ENCODE data around the gene ACSM2A.
"Not testable (repeated sequence)": the region's sequence is repeated elsewhere in the genome, so short reads cannot be mapped to it uniquely, and the experiment has no call there.

The ACSM2A gene

DNA sequence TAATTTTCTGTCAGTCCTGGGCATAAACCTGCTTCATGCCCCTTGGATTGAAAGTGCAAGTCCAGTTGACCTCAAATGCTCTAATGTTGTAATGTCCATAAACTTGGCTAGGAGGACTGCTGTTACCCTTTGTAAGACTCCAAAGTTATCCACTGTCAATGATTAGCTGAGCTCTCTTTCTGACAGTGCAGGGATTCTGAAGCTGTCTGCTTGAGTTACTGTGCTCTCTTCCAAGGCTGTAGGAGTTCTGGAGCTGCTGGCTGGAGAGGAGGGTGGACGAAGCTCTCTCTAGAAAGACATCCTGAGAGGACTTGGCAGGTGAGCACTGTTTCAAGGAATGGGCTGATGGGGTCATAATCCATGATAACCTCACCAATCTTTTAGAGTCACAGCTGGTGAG, at the start of gene ACSM2A:
TSS of gene ACSM2A (plus strand) at position 158 of the 400 bp plus-strand sequence. CDS start 8,594 bp downstream, outside the sequence.
- not testable (repeated sequence) for DNase-seq

DNA sequence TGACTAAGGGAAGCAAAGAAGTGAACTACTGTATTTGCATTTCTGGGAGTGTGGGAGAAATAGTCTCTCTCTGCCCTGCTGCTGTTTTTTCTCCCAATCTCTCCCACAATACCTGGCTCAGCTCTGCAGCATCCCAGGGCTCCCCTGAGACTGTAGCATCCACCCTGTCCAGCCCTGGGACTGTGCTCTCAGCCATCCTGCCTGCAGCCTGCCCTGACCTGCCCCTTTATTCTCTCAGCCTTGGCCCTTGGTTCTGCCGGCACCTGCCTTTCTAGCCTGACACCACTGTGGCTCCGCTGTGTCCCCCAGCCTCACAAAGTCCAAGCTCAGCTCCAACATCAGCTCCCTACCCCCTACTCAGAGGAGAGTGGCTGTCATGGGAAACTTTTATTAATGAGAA, 48.7 kb upstream of the ACSM2A start:
- DNase-seq: no peak

DNA sequence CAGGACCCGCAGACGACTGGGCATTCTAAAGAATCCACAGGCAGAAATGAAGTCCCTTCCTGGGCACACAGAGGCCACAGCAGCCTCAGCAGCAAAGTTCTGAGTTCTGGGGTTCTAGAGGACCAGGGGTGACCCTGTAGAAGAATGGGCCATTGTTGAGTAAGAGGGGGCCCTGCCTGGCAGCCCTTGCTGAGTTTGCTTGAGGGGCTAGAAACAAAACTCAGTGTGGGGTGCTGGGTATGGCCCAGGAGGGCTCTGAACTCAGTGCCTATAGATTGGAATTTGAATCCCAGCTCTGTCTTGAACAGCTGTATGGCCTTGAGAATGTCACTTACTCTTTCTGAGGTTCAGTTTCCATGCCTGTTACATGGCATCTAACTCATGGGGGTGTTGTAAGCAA, 46.7 kb upstream of the ACSM2A start, which contains the start of gene PDILT:
TSS of gene PDILT (minus strand) at position 101 of the 400 bp plus-strand sequence. CDS start 5,437 bp downstream, outside the sequence.
- DNase-seq: no peak

GRCh38 chr16:20409398-20410120, 41.8 kb upstream of the ACSM2A start, which contains the start of gene ACSM5:
Gene ACSM5, plus strand, starts transcription at chr16:20409534. Its CDS starts 1,951 bp downstream, at chr16:20411485.
- DNase-seq: no peak

DNA sequence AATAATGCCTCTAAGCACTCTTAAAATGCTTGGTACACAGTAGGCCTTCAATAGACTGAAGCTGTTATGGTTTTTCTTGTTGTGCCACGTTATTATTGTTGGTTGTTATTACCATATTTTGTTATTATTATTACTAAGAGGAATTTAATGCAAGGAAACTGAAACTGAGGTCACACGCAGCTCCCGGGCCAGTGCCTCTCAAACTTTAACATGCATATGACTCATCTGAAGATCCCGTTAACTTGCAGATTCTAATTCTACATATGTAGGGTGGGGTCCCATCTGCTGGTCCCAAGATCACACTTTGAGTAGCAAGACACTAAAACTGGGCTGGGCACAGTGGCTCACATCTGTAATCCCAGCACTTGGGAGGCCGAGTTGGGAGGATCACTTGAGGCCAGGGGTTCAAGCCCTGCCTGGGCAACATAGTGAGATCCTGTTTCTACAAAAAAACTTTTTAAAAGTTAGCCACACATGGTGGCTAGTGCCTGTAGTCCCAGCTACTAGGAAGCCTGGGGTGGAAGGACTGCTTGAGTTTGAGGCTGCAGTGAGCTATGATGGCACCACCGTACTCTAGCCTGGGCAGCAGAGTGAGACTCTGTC, 41.1 kb upstream of the ACSM2A start:
- DNase-seq: peak in 1 of 2 donors; percentile 7

DNA sequence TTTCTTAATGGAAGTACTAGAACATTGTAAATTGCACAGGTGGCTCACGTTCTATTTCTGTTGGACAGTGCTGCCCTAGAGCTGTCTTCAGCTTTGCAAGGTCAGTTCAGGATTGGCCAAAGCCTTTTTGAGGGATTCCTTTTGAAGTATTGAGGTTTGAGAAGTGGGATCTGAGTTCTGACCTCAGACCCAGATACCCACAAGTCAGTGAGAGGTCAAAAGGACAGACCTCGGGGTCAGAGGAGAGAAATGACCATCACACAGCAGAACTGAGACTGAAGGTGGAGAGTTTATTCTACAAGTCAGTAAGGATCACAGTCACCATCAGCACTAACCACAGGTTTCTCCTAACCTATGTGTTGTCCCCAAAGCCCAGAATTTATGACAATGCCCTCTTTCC, 40.3 kb upstream of the ACSM2A start:
- no peak for DNase-seq

- DNase-seq: no peak
Measured at GRCh38 chr16:20415541-20415940, 35.8 kb upstream of the ACSM2A start.

- not testable (repeated sequence) for DNase-seq
Measured at GRCh38 chr16:20419093-20419492, 32.2 kb upstream of the ACSM2A start.

DNA sequence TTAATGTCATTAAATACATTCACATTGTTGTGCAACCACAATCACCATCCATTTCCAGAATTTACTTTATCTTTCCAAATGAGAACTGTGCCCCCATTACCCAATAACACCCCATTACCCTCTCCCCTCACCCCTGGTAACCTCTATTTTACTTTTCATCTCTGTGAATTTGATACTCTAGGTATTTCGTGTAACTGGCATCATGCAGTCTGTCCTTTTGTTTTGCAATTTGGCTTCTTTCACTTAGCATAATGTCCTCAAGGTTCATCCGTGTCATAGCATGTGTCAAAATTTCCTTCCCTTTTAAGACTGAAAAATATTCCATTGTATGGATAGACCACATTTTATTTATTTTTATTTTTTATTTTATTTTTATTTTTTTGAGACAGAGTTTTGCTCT, 29.6 kb upstream of the ACSM2A start:
- DNase-seq: not testable (repeated sequence)

GRCh38 chr16:20423772-20424128, 27.6 kb upstream of the ACSM2A start:
- DNase-seq: not testable (repeated sequence)

DNA sequence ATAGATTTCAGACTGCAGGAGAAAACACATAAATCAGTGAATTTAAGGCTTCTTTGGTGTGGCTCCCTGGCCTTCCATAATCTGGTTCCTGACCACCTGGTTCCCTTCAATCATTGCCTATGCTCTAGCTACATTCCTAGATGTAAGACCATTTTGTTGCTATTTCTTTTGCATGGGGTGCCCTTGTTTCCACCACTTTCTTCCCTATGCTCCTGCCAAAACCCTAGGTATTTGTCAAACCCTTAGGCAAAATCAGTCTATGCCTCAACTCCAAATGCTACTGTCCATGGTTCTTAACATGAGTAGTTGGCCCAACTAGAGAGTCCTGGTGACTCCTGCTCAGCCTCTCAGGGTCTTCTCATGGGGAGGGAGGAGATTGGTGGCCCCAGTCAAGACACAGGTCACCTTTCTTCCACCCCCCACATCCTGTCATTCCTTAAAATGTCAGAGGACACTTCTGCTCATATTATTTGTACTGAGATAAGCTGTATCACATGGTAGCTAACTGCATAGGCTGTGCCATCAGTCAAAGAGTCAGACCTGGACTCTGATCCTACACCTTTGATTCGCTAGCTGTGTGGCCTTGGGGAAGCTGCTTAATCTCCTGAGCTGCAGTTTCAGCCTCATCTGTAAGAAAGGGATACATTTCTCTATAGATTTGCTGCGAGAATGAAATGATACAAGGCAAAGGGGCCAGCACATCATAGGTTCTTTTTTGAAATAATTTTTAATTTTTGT, 27.0 kb upstream of the ACSM2A start:
- no peak for DNase-seq

- DNase-seq: not testable (repeated sequence)
Measured at GRCh38 chr16:20427401-20427797, 23.9 kb upstream of the ACSM2A start.

- not testable (repeated sequence) for DNase-seq
Measured at GRCh38 chr16:20429499-20429898, 21.8 kb upstream of the ACSM2A start.

DNA sequence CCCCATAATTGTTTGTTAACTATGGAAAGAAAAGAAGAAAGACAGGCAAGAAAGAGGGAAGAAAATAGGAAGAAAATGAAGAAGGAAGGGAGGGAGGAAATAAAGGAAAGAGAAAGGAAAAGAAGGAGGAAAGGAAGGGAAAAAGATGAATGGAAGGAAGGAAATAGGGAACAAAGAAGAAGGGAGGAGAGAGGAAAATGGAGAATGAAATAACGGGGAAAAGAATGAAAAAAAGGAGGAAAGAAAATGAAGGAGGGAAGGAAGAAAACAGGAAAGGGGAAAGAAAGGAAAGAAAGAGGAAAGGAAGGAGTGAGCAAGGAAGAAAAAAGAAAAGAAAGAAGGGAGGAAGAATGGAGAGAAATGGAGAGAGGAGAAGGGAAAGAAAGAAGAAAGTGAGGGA, 20.8 kb upstream of the ACSM2A start:
- DNase-seq: not testable (repeated sequence)

DNA sequence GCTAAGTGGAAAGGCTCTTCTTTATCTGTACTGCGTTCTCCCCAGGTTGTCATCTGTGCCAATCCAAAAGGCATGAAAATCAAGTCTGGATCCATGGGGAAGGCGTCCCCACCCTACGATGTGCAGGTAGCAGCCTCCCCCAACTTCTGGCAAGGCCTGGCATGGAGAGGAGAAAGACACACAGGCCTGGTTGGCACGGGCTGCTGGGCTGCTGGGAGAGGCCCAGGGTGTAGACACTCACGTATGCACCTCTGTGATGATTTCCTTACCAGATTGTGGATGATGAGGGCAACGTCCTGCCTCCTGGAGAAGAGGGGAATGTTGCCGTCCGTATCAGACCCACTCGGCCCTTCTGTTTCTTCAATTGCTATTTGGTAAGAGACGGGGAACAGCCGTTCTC, 20.4 kb upstream of the ACSM2A start:
- no peak for DNase-seq

- not testable (repeated sequence) for DNase-seq
Measured at GRCh38 chr16:20438950-20439349, 12.4 kb upstream of the ACSM2A start.

DNA sequence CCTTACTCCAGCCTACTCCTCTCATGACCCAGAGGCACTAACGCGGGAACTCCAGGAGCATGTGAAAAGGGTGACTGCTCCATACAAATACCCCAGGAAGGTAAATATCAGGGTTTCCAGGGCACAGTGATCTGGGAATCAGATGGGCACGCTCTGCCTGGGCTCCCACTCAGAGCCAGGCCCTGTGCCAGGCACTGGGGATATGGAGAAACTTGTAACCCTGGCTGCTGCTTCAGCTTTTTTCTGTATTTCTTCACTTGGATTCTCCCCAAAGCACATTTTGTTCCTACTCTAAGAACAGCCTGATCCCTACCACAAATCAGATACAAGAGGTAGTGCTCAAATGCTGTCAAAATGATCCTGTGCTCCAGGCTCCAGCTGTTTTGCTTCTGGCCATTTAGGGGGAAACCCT, 11.5 kb upstream of the ACSM2A start:
- DNase-seq: not testable (repeated sequence)

DNA sequence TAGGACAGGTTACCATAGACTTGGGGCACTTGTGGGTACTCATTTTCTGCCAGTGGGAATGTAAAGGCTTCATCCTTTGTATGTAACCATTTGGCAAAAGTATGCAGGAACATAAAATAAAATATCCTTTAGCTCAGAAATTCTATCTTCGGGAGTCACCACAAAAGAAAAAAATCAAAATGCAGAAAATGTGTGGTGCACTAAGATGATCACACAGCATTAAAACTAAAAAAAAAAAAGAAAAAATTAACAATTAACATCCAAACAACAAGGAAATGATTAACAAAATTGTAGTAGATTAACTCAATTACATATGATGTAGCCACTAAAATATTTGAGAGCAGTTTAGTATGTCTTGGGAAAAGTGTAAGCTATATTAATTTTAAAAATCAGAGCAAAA, 10.6 kb upstream of the ACSM2A start:
- DNase-seq: not testable (repeated sequence)

- DNase-seq: no peak
Measured at GRCh38 chr16:20441191-20441590, 10.1 kb upstream of the ACSM2A start.

- not testable (repeated sequence) for DNase-seq
Measured at GRCh38 chr16:20441859-20442258, 9.5 kb upstream of the ACSM2A start.

- not testable (repeated sequence) for DNase-seq
Measured at GRCh38 chr16:20446652-20447393, 4.5 kb upstream of the ACSM2A start.

DNA sequence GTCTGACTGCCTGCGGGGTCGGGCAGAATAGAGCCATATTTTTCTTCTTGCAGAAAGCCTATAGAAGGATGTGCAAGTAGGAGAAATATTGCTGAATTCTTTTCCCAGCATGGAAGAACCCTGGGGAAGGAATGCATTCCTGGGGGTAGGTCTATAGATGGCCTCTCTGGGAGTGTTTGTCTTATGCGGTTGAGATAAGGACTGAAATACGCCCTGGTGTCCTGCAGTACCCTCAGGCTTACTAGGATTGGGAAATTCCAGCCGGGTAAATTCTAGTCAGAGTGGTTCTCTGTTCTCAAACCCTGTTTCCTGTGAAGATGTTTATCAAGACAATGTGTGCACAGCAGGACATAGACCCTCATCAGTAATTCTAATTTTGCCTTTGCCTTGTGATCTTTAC, 2.3 kb downstream of the ACSM2A start:
- DNase-seq: not testable (repeated sequence)

GRCh38 chr16:20459227-20459626, 7.9 kb downstream of the ACSM2A start:
- DNase-seq: not testable (repeated sequence)
